ENCODE data around the gene PBXIP1.
"Not testable (repeated sequence)": the region's sequence is repeated elsewhere in the genome, so short reads cannot be mapped to it uniquely, and the experiment has no call there.

The PBXIP1 gene

GRCh38 chr1:154955718-154956543 lies at the start of gene PBXIP1:
PBXIP1 (minus strand) TSS chr1:154956099; CDS start chr1:154953721, 2,378 bp downstream.
- peak; percentile 96 for DNase-seq

GRCh38 chr1:155005076-155006011 lies 49.4 kb upstream of the PBXIP1 start:
- DNase-seq = peak; percentile 58

- DNase-seq = no peak
These were observed 48.6 kb upstream of the PBXIP1 start for GRCh38 chr1:155004352-155005075.

GRCh38 chr1:155003766-155004351 lies 48.0 kb upstream of the PBXIP1 start:
- no peak for DNase-seq

GRCh38 chr1:155003227-155003765 lies 47.4 kb upstream of the PBXIP1 start:
- DNase-seq = no peak

- DNase-seq = no peak
These were observed 46.7 kb upstream of the PBXIP1 start, which contains the start of gene ZBTB7B for GRCh38 chr1:155002464-155003226. ZBTB7B (plus strand) TSS chr1:155002802; CDS start chr1:155014661, 11,859 bp downstream.

- DNase-seq = peak; percentile 98
These were observed 46.0 kb upstream of the PBXIP1 start for GRCh38 chr1:155001675-155002463.

- no peak for DNase-seq
These were observed 45.5 kb upstream of the PBXIP1 start for GRCh38 chr1:155001425-155001674.

- DNase-seq = peak; percentile 82
These were observed 45.0 kb upstream of the PBXIP1 start for GRCh38 chr1:155000726-155001424.

- DNase-seq = no peak
These were observed 44.5 kb upstream of the PBXIP1 start for GRCh38 chr1:155000411-155000725.

GRCh38 chr1:154999571-155000410 lies 43.9 kb upstream of the PBXIP1 start:
- DNase-seq = peak; percentile 51

GRCh38 chr1:154998818-154999570 lies 43.1 kb upstream of the PBXIP1 start:
- DNase-seq = peak; percentile 77

- no peak for DNase-seq
These were observed 42.4 kb upstream of the PBXIP1 start for GRCh38 chr1:154998201-154998780.

GRCh38 chr1:154996966-154997701 lies 41.2 kb upstream of the PBXIP1 start:
- no peak for DNase-seq

- DNase-seq = not testable (repeated sequence)
These were observed 39.5 kb upstream of the PBXIP1 start for GRCh38 chr1:154995301-154995983.

GRCh38 chr1:154994591-154994990 lies 38.7 kb upstream of the PBXIP1 start:
- no peak for DNase-seq

GRCh38 chr1:154994269-154994587 lies 38.3 kb upstream of the PBXIP1 start:
- no peak for DNase-seq

All from CD4-positive, alpha-beta T cell treated with Interleukin-21 for 1 hour (primary cell).